Urothelium cell line (cell line): ENCODE data around the gene SLC44A1.

Experiments
- DNase-seq: peaks from one replicate; pipeline ENCODE4 v3.0.0; 2011; ENCODE audit warnings: low spot score, mixed read lengths
- FAIRE-seq: peaks from 2 replicates; lab custom pipeline; 2011; peaks lifted over from hg19 to GRCh38; lab: Jason Lieb, UNC

The SLC44A1 gene

GRCh38 chr9:105447814-105448812, 203.7 kb downstream of the SLC44A1 start, which contains the start of gene FSD1L:
FSD1L (plus strand) TSS chr9:105448034; CDS start chr9:105448221, 187 bp downstream.
- DNase-seq (peak; percentile 96), FAIRE-seq (no peak)

- FAIRE-seq (no peak), DNase-seq (no peak)
Observed at GRCh38 chr9:105449081-105449480, 204.6 kb downstream of the SLC44A1 start.

- DNase-seq (no peak), FAIRE-seq (no peak)
Observed at GRCh38 chr9:105452185-105452584, 207.7 kb downstream of the SLC44A1 start.

GRCh38 chr9:105455836-105456475, 211.5 kb downstream of the SLC44A1 start:
- FAIRE-seq (no peak), DNase-seq (no peak)

GRCh38 chr9:105457560-105458294, 213.3 kb downstream of the SLC44A1 start:
- DNase-seq (no peak), FAIRE-seq (no peak)

GRCh38 chr9:105458404-105458803, 214.0 kb downstream of the SLC44A1 start:
- no peak for DNase-seq
- FAIRE-seq: no peak

- DNase-seq (no peak), FAIRE-seq (no peak)
Observed at GRCh38 chr9:105459336-105459735, 214.9 kb downstream of the SLC44A1 start.

GRCh38 chr9:105466898-105467455, 222.5 kb downstream of the SLC44A1 start:
- FAIRE-seq (no peak), DNase-seq (no peak)

GRCh38 chr9:105468875-105469274, 224.4 kb downstream of the SLC44A1 start:
- DNase-seq (no peak), FAIRE-seq (no peak)

- no peak for FAIRE-seq
- no peak for DNase-seq
Observed at GRCh38 chr9:105473221-105473620, 228.8 kb downstream of the SLC44A1 start.

GRCh38 chr9:105475302-105475701, 230.9 kb downstream of the SLC44A1 start:
- DNase-seq: no peak
- FAIRE-seq: no peak

- DNase-seq: no peak
- no peak for FAIRE-seq
Observed at GRCh38 chr9:105479846-105480245, 235.4 kb downstream of the SLC44A1 start.

- DNase-seq (no peak), FAIRE-seq (no peak)
Observed at GRCh38 chr9:105483618-105484017, 239.2 kb downstream of the SLC44A1 start.

- FAIRE-seq: no peak
- DNase-seq: no peak
Observed at GRCh38 chr9:105484226-105484625, 239.8 kb downstream of the SLC44A1 start.

- no peak for DNase-seq
Observed at GRCh38 chr9:105485131-105485530, 240.7 kb downstream of the SLC44A1 start.

More at GRCh38 chr9:105485131-105485530, 240.7 kb downstream of the SLC44A1 start:
- no peak for FAIRE-seq
